NCI-H345 treated with DMSO at 0.1 percent for 48 hours (cell line): ENCODE data around the gene SH2D5.
A peak's percentile ranks its signal among the peaks of the same experiment; 100 is the strongest.

Experiments
- DNase-seq: peaks from one replicate; lab custom pipeline; 2025; ENCODE audit not compliant: unreplicated experiment; lab: John Stamatoyannopoulos, UW

The SH2D5 gene

GRCh38 chr1:20732588-20733359 is at the start of gene SH2D5:
SH2D5 (minus strand) TSS chr1:20732703; CDS start chr1:20728044, 4,659 bp downstream.
- peak; percentile 37 for DNase-seq

- no peak for DNase-seq
Observed at GRCh38 chr1:20775700-20776099, 43.2 kb upstream of the SH2D5 start.

- DNase-seq, result no peak
Observed at GRCh38 chr1:20771780-20772179, 39.3 kb upstream of the SH2D5 start.

GRCh38 chr1:20770314-20771087 is 38.0 kb upstream of the SH2D5 start:
- no peak for DNase-seq

- DNase-seq, result no peak
Observed at GRCh38 chr1:20767271-20767670, 34.8 kb upstream of the SH2D5 start.

- no peak for DNase-seq
Observed at GRCh38 chr1:20763417-20763816, 30.9 kb upstream of the SH2D5 start.

GRCh38 chr1:20760322-20760721 is 27.8 kb upstream of the SH2D5 start:
- DNase-seq, result no peak

- no peak for DNase-seq
Observed at GRCh38 chr1:20753589-20753988, 21.1 kb upstream of the SH2D5 start.

- DNase-seq, result no peak
Observed at GRCh38 chr1:20751462-20751990, 19.0 kb upstream of the SH2D5 start.

GRCh38 chr1:20742671-20743070 is 10.2 kb upstream of the SH2D5 start:
- DNase-seq, result no peak

- no peak for DNase-seq
Observed at GRCh38 chr1:20740781-20741180, 8.3 kb upstream of the SH2D5 start.

- DNase-seq, result no peak
Observed at GRCh38 chr1:20739225-20739624, 6.7 kb upstream of the SH2D5 start.

- no peak for DNase-seq
Observed at GRCh38 chr1:20735581-20736111, 3.1 kb upstream of the SH2D5 start.

- DNase-seq, result no peak
Observed at GRCh38 chr1:20733360-20733975, 965 bp upstream of the SH2D5 start.

GRCh38 chr1:20732071-20732587 is 374 bp downstream of the SH2D5 start:
- peak; percentile 55 for DNase-seq

GRCh38 chr1:20731057-20731991 is 1.2 kb downstream of the SH2D5 start:
- DNase-seq, result no peak

GRCh38 chr1:20730690-20731056 is 1.8 kb downstream of the SH2D5 start:
- DNase-seq, result no peak

- DNase-seq, result no peak
Observed at GRCh38 chr1:20729990-20730689, 2.4 kb downstream of the SH2D5 start.

GRCh38 chr1:20729155-20729931 is 3.2 kb downstream of the SH2D5 start:
- no peak for DNase-seq
